Large intestine (tissue), 3 donors: ENCODE results near the gene GOLGB1. TPM values are rescaled to one million over a fixed set of nuclear protein-coding genes. Genes with fewer than 3 reads are reported as not detected.

Source experiments
- DNase-seq, 2 donors: peaks; one replicate each; pipeline versions ENCODE4 v3.0.0 to v3.0.0-alpha.2; 2013
- H3K27ac ChIP-seq: one replicate; pipeline ENCODE4 v1.5.1; 2013; ENCODE audit warnings: low read length
- H3K27me3 ChIP-seq: 2 replicates; pipeline ENCODE4 v1.6.1; 2013; ENCODE audit warnings: low read length; ENCODE audit not compliant: control insufficient read depth, insufficient read depth
- H3K36me3 ChIP-seq: 2 replicates; pipeline ENCODE4 v1.6.1; 2013; ENCODE audit warnings: low read length; ENCODE audit not compliant: control insufficient read depth, insufficient read depth
- H3K4me1 ChIP-seq: one replicate; pipeline ENCODE4 v1.6.1; 2013; ENCODE audit warnings: low read length; ENCODE audit not compliant: control insufficient read depth, insufficient read depth
- H3K4me3 ChIP-seq: one replicate; pipeline ENCODE4 v1.5.1; 2013; ENCODE audit warnings: low read length
- H3K9me3 ChIP-seq: one replicate; pipeline ENCODE4 v1.6.1; 2013; ENCODE audit warnings: mild to moderate bottlenecking, low read depth, low read length, moderate library complexity; ENCODE audit not compliant: control insufficient read depth
- whole genome bisulfite sequencing: methylation state at CpG from one replicate; pipeline ENCODE4 v1.1.5; 2013; ENCODE audit warnings: low lambda C conversion rate; ENCODE audit not compliant: insufficient coverage; 5-methylcytosine and 5-hydroxymethylcytosine counted together
- polyA plus RNA-seq: library from polyadenylated mRNA; unstranded; fragments of 120-200 nt; gene quantifications from one replicate; pipeline ENCODE4 v1.2.1, GENCODE V29; 2013

Gene GOLGB1
- polyA plus RNA-seq, 1 donor, result 53.9 TPM

- H3K4me1 ChIP-seq, result no peaks in the 10 kb centered on the region
- H3K27me3 ChIP-seq, result no peaks in the 10 kb centered on the region
- H3K9me3 ChIP-seq, result no peaks in the 10 kb centered on the region
- H3K27ac ChIP-seq, result no peak overlapping the region
- peaks cover 80% of the 10 kb centered on the region for H3K36me3 ChIP-seq
- H3K4me3 ChIP-seq, result no peak overlapping the region
- no peak for DNase-seq
Observed at GRCh38 chr3:121720163-121720562, 29.4 kb downstream of the GOLGB1 start.

- DNase-seq, result no peak
- H3K4me3 ChIP-seq, result no peak overlapping the region
- H3K27ac ChIP-seq, result no peak overlapping the region
- peaks cover 77% of the 10 kb centered on the region for H3K36me3 ChIP-seq
- H3K9me3 ChIP-seq, result no peaks in the 10 kb centered on the region
- no CpG with 5 or more reads among the region's 5 CpGs for WGBS
- H3K4me1 ChIP-seq, result no peaks in the 10 kb centered on the region
- H3K27me3 ChIP-seq, result no peaks in the 10 kb centered on the region
Observed at GRCh38 chr3:121719423-121719822, 30.1 kb downstream of the GOLGB1 start.

GRCh38 chr3:121718205-121718846, 31.2 kb downstream of the GOLGB1 start:
- Histone ChIP-seq H3K36me3 (peaks cover 74% of the 10 kb centered on the region), H3K4me3 (no peak overlapping the region), H3K4me1 (no peaks in the 10 kb centered on the region), H3K9me3 (no peaks in the 10 kb centered on the region), H3K27ac (no peak overlapping the region), H3K27me3 (no peaks in the 10 kb centered on the region)
- DNase-seq, result no peak
- WGBS, result 80% methylated on average over 1 of the region's 6 CpGs

GRCh38 chr3:121710347-121710746, 39.2 kb downstream of the GOLGB1 start:
- Histone ChIP-seq H3K36me3 (peaks cover 43% of the 10 kb centered on the region), H3K27me3 (no peaks in the 10 kb centered on the region), H3K4me3 (no peak overlapping the region), H3K4me1 (no peaks in the 10 kb centered on the region), H3K9me3 (no peaks in the 10 kb centered on the region), H3K27ac (no peak overlapping the region)
- DNase-seq, result no peak
- WGBS, result no CpG with 5 or more reads among the region's 1 CpG

GRCh38 chr3:121707531-121708273, 41.8 kb downstream of the GOLGB1 start:
- Histone ChIP-seq H3K36me3 (peaks cover 34% of the 10 kb centered on the region), H3K27ac (no peak overlapping the region), H3K9me3 (peaks cover 8% of the 10 kb centered on the region), H3K4me1 (no peaks in the 10 kb centered on the region), H3K4me3 (no peak overlapping the region), H3K27me3 (no peaks in the 10 kb centered on the region)
- 100% methylated on average over 1 of the region's 2 CpGs for WGBS
- no peak for DNase-seq

GRCh38 chr3:121705541-121705940, 44.0 kb downstream of the GOLGB1 start:
- Histone ChIP-seq H3K4me1 (no peaks in the 10 kb centered on the region), H3K27me3 (no peaks in the 10 kb centered on the region), H3K9me3 (peaks cover 8% of the 10 kb centered on the region), H3K36me3 (peaks cover 37% of the 10 kb centered on the region), H3K4me3 (no peak overlapping the region), H3K27ac (no peak overlapping the region)
- no peak for DNase-seq
- no CpG with 5 or more reads among the region's 5 CpGs for WGBS

GRCh38 chr3:121703973-121704372, 45.6 kb downstream of the GOLGB1 start:
- Histone ChIP-seq H3K27ac (no peak overlapping the region), H3K36me3 (peaks cover 41% of the 10 kb centered on the region), H3K27me3 (no peaks in the 10 kb centered on the region), H3K9me3 (peaks cover 8% of the 10 kb centered on the region), H3K4me1 (no peaks in the 10 kb centered on the region), H3K4me3 (no peak overlapping the region)
- DNase-seq, result no peak
- WGBS, result 98% methylated on average over 5 of the region's 5 CpGs

GRCh38 chr3:121698901-121699300, 50.6 kb downstream of the GOLGB1 start:
- peaks cover 48% of the 10 kb centered on the region for H3K36me3 ChIP-seq
- H3K9me3 ChIP-seq, result peaks cover 3% of the 10 kb centered on the region
- H3K4me3 ChIP-seq, result no peak overlapping the region
- no peak overlapping the region for H3K27ac ChIP-seq
- no peak for DNase-seq
- no peaks in the 10 kb centered on the region for H3K27me3 ChIP-seq
- H3K4me1 ChIP-seq, result no peaks in the 10 kb centered on the region

GRCh38 chr3:121698476-121698875, 51.1 kb downstream of the GOLGB1 start:
- Histone ChIP-seq H3K9me3 (peaks cover under 1% of the 10 kb centered on the region), H3K36me3 (peaks cover 52% of the 10 kb centered on the region), H3K4me3 (no peak overlapping the region), H3K4me1 (no peaks in the 10 kb centered on the region), H3K27ac (no peak overlapping the region), H3K27me3 (no peaks in the 10 kb centered on the region)
- 83% methylated on average over 1 of the region's 1 CpG for WGBS
- DNase-seq, result no peak

- Histone ChIP-seq H3K27me3 (no peaks in the 10 kb centered on the region), H3K36me3 (peaks cover 55% of the 10 kb centered on the region), H3K9me3 (no peaks in the 10 kb centered on the region), H3K27ac (no peak overlapping the region), H3K4me1 (no peaks in the 10 kb centered on the region), H3K4me3 (no peak overlapping the region)
- DNase-seq, result no peak
- WGBS, result 82% methylated on average over 2 of the region's 3 CpGs
Observed at GRCh38 chr3:121696186-121696585, 53.4 kb downstream of the GOLGB1 start.
